ENCODE measurements around the gene SPNS2. TPM values are rescaled to one million over a fixed set of nuclear protein-coding genes. Genes with fewer than 3 reads are reported as not detected.

Gene SPNS2
- total RNA-seq, 1 donor from 2014 or later: 4.3 TPM

DNA sequence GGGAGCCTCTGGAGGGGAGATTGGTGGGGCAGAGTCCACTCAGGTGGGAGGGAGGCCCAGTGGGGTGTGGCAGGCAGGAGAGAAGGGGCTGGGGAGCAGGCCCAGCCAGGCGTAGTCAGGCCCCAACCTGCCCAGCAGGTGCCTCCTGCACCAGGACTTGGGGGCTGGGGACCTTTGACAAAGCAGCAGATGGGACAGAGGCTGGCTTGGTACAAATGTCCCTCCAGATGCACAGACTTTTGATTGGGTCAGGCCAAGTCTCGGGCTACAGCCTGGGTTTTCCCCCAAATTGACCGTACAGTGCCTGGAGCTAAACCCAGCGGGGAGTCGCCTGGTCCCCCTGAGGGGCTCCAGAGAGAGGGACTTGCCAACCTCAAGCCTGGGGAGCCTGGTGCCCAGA lies 61.3 kb downstream of the SPNS2 start:
- H3K4me3 Mint-ChIP-seq: no peak overlapping the region
- H3K27me3 Mint-ChIP-seq (ENCODE audit: low read depth): peaks cover 16% of the 10 kb centered on the region
- peaks cover 17% of the 10 kb centered on the region for H3K4me1 Mint-ChIP-seq
- H3K27ac Mint-ChIP-seq (ENCODE audit: unreplicated experiment): no peak overlapping the region
- no peak for DNase-seq (ENCODE audit: low read depth, low spot score)
- H3K9me3 Mint-ChIP-seq: no peaks in the 10 kb centered on the region
- H3K36me3 Mint-ChIP-seq (ENCODE audit: low read depth): no peaks in the 10 kb centered on the region
- TF ChIP-seq, protein P1, sequence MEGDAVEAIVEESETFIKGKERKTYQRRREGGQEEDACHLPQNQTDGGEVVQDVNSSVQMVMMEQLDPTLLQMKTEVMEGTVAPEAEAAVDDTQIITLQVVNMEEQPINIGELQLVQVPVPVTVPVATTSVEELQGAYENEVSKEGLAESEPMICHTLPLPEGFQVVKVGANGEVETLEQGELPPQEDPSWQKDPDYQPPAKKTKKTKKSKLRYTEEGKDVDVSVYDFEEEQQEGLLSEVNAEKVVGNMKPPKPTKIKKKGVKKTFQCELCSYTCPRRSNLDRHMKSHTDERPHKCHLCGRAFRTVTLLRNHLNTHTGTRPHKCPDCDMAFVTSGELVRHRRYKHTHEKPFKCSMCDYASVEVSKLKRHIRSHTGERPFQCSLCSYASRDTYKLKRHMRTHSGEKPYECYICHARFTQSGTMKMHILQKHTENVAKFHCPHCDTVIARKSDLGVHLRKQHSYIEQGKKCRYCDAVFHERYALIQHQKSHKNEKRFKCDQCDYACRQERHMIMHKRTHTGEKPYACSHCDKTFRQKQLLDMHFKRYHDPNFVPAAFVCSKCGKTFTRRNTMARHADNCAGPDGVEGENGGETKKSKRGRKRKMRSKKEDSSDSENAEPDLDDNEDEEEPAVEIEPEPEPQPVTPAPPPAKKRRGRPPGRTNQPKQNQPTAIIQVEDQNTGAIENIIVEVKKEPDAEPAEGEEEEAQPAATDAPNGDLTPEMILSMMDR (conservative IDR thresholded peaks at IDR 0.05): no peak

DNA sequence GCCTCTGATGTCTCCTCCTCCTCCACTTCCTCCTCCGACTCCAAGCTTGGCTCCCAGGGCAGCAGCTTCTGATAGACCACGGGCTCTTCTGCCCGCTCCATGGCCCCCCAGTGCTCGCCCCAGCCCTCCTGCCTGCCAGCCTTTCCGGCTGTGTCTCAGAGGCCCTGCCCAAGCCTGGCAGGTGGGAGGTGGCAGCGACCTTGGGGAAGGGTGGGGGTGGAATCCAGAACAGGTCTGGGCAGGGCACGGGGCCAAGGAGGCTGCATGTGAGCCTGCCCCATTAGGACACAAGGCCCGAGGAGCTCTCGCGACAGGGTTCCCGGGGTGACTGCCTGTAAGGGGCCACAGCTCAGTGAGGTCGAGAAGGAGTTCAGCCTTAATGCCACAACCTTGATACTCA lies 61.7 kb downstream of the SPNS2 start, which contains the start of gene GGT6:
TSS of gene GGT6 (minus strand) at position 157 of the 400 bp plus-strand sequence. CDS start at position 101, 56 bp downstream.
- Mint-ChIP-seq H3K27me3 (ENCODE audit: low read depth) (peaks cover 16% of the 10 kb centered on the region), H3K9me3 (no peaks in the 10 kb centered on the region), H3K4me3 (peak within 1 kb of the TSS; percentile 26), H3K36me3 (ENCODE audit: low read depth) (no peaks in the 10 kb centered on the region), H3K4me1 (peaks cover 15% of the 10 kb centered on the region), H3K27ac (ENCODE audit: unreplicated experiment) (no peak within 1 kb of the TSS)
- DNase-seq (ENCODE audit: low read depth, low spot score): no peak
- TF ChIP-seq, protein P1 (conservative IDR thresholded peaks at IDR 0.05): no peak

DNA sequence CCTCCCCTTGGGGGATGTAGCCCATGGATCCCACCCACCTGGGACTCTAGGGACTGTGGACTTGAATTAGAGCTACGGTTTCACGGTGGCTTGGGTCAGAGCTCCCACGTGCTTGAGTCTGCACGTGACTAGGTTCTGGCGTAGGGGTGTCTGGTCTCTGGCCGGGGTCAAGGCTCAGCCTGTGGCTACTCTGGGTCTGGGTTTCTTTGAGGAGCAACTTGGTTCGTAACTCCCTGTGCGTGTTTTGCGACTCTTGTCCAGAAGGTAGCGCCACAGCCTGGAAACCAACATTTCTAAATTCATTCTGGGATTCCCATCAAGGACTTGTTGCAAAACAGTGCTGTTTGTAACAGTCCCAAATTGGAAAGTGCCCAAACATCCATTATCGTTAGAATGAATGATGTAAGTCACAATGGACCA lies 62.2 kb downstream of the SPNS2 start:
- no peak for DNase-seq (ENCODE audit: low read depth, low spot score)
- H3K4me1 Mint-ChIP-seq: peaks cover 15% of the 10 kb centered on the region
- TF ChIP-seq, protein P1 (conservative IDR thresholded peaks at IDR 0.05): no peak
- H3K27me3 Mint-ChIP-seq (ENCODE audit: low read depth): peaks cover 16% of the 10 kb centered on the region
- H3K4me3 Mint-ChIP-seq: peak overlapping the region; percentile 26
- no peaks in the 10 kb centered on the region for H3K9me3 Mint-ChIP-seq
- no peaks in the 10 kb centered on the region for H3K36me3 Mint-ChIP-seq (ENCODE audit: low read depth)
- H3K27ac Mint-ChIP-seq (ENCODE audit: unreplicated experiment): no peak overlapping the region

DNA sequence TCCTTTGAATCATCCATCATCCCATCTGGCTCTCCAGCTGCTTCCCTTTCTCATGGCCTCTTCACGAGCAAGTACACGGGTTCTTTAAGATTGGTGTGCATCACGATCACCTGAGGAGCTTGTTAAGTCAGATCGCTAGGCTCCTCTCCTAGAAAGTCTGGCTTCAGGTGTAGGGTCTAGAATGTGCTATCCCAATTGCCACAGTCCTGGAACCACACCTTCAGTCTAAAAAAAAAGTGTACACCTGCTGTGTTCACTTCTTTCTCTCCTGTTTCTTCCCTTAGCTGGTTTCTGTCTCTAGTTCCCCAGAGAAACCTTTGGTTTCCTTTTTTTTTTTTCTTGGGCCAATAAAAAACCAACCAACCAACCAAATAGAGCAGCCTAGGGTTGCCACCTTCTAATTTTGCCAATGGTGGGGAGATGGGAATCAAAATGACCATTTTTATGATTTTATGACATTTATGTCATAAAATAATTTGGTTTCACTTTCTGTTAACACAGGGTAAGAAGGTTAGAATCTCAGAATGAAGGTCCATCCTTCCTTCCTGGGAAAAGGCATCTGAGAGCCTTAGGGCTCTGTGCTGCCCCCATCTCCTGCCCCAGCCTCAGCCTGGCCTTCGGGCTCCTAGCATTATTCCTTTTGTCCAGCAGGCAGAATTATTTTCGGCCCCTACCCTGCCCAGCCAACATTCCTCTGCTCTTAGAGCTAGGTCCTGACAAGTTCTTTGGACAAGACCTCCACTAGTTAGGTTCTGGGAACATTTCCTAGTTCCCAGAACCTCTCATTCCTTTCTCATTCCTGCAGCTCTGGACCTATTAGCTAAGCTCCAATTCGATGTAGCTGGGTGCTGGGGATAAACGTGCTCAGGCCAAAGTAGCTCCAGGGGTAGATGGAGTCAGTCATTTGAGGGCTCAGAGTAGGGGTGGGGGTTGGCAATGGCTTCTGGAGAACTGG lies 63.6 kb downstream of the SPNS2 start:
- H3K4me3 Mint-ChIP-seq: no peak overlapping the region
- peaks cover 13% of the 10 kb centered on the region for H3K4me1 Mint-ChIP-seq
- no peak overlapping the region for H3K27ac Mint-ChIP-seq (ENCODE audit: unreplicated experiment)
- no peaks in the 10 kb centered on the region for H3K36me3 Mint-ChIP-seq (ENCODE audit: low read depth)
- H3K9me3 Mint-ChIP-seq: no peaks in the 10 kb centered on the region
- TF ChIP-seq, protein P1 (conservative IDR thresholded peaks at IDR 0.05): no peak
- no peak for DNase-seq (ENCODE audit: low read depth, low spot score)
- H3K27me3 Mint-ChIP-seq (ENCODE audit: low read depth): peaks cover 16% of the 10 kb centered on the region

DNA sequence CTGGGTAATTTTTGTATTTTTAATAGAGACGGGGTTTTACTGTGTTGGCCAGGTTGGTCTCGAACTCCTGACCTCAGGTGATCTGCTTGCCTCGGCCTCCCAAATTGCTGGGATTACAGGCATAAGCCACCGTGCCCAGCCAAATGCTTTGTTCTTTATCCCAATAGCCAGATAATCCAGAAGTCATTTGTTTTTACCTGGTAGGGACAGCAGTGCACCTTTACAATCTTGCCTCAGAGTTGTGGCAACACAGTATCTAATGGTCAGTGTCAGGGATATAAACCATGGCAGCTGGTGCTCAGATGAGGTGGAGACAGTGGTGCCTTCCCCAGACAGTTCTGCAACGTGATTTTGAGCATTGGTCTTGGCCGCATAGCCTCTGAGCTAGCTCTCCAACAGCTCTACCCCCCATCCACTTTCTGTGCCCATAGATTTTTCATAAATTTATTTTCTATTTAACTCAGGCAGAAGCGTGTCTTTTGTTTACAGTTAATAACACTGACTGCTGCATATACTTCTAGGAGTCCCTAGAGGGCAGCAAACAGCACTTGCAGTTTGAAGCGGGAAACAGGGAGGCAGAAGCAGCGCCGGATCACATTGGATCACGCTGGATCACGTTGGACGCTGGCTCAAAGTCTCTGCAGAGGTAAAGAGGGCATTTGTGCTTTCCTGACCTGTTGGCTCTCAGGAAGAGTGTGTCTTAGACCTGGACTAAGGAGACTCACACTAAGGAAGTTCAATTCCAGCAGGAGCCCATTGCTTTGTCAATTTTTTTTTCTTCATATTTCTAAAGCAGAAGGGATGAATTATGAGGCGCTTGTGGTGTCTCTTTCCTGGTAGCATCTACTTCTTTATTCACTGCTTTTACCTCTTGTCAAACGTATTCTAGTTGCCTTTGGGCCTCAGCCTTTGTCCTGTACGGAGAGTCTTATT lies 66.8 kb downstream of the SPNS2 start:
- Mint-ChIP-seq H3K27ac (ENCODE audit: unreplicated experiment) (no peak overlapping the region), H3K9me3 (no peaks in the 10 kb centered on the region), H3K27me3 (ENCODE audit: low read depth) (peaks cover 16% of the 10 kb centered on the region), H3K36me3 (ENCODE audit: low read depth) (no peaks in the 10 kb centered on the region), H3K4me1 (peaks cover 30% of the 10 kb centered on the region), H3K4me3 (peak overlapping the region; percentile 23)
- peak; percentile 59 for DNase-seq (ENCODE audit: low read depth, low spot score)
- TF ChIP-seq, protein P1 (conservative IDR thresholded peaks at IDR 0.05): peak; percentile 83

All from neural crest cell (in vitro differentiated cells).